Heart right ventricle (tissue), 16 donors: Measurements from ENCODE around the gene TMBIM6. TPM values are rescaled to one million over a fixed set of nuclear protein-coding genes. Genes with fewer than 3 reads are reported as not detected.
A peak's percentile ranks its signal among the peaks of the same experiment; 100 is the strongest.

Source experiments
- ATAC-seq, 8 donors: fragments of 200-7000 bp; cut with Tn5 transposase; one replicate each; pipeline ENCODE4 v1.9.1; 2020; ENCODE audit warnings: mild to moderate bottlenecking in 8 of 8, moderate library complexity in 8 of 8, moderate number of reproducible peaks in 1 of 8
- DNase-seq, 2 donors: peaks; one replicate each; pipeline ENCODE4 v3.0.0-alpha.2; 2020
- H3K27ac ChIP-seq, 10 donors: fragments of 200-600 bp; sonication (generic) in 2 of 10; one replicate each; pipeline versions ENCODE4 v1.5.0 to v1.8.0; 2020 to 2022; ENCODE audit warnings: mild to moderate bottlenecking in 3 of 10
- H3K27me3 ChIP-seq, 7 donors: fragments of 200-600 bp; one replicate each; pipeline ENCODE4 v1.8.0; 2021 to 2022; ENCODE audit warnings: mild to moderate bottlenecking in 2 of 7
- H3K36me3 ChIP-seq, 9 donors: fragments of 200-600 bp; sonication (generic) in 1 of 9; one replicate each; pipeline versions ENCODE4 v1.5.0 to v1.8.0; 2020 to 2022; ENCODE audit warnings: mild to moderate bottlenecking in 2 of 9
- H3K4me1 ChIP-seq, 9 donors: fragments of 200-600 bp; sonication (generic) in 1 of 9; one replicate each; pipeline versions ENCODE4 v1.5.0 to v1.8.0; 2020 to 2022; ENCODE audit warnings: mild to moderate bottlenecking in 4 of 9
- H3K4me3 ChIP-seq, 10 donors: fragments of 200-600 bp; sonication (generic) in 2 of 10; one replicate each; pipeline versions ENCODE4 v1.5.0 to v1.8.0; 2020 to 2022; ENCODE audit warnings: mild to moderate bottlenecking in 7 of 10, moderate library complexity in 2 of 10
- H3K9me3 ChIP-seq, 11 donors: fragments of 200-600 bp in 10 of 11; sonication (generic) in 2 of 11; one replicate each; pipeline versions ENCODE4 v1.5.0 to v1.8.0; 2013 to 2022; ENCODE audit warnings: mild to moderate bottlenecking in 2 of 11, control low read depth in 1 of 11, moderate library complexity in 1 of 11
- CTCF ChIP-seq, 9 donors: fragments of 200-600 bp; sonication (generic) in 2 of 9; IDR thresholded peaks; one replicate each; pipeline versions ENCODE4 v1.5.0 to v1.8.0; 2021 to 2022; ENCODE audit warnings: antibody characterized with exemption in 9 of 9, mild to moderate bottlenecking in 5 of 9, moderate library complexity in 1 of 9
- WGBS, 2 donors: extraction: QIAGEN DNeasy Blood & Tissue Kit; methylation state at CpG; one replicate each; pipeline ENCODE4 v1.1.7; 2013; ENCODE audit warnings: inconsistent platforms in 1 of 2; 5-methylcytosine and 5-hydroxymethylcytosine counted together
- intact Hi-C, 10 donors: fragments of 100-400 bp; cut with DNase I; formaldehyde crosslinking; loops; one replicate each; pipeline versions ENCODE4 v1.11.1 to v1.14.2; 2022
- polyA plus RNA-seq, 2 donors: library from polyadenylated mRNA; stranded (reverse); fragments of 200-250 nt; gene quantifications; one replicate each; pipeline ENCODE4 v1.2.3, GENCODE V29; 2013
- total RNA-seq, 10 donors: library from RNA; stranded (reverse); fragmentation: NEBNext Ultra II Directional in 3 of 10; extraction: Animal tissue kit (Norgen Biotek cat#: 25700) in 3 of 10; gene quantifications; one replicate each; pipeline versions ENCODE4 v1.2.1 to v1.2.4, GENCODE V29; 2021 to 2023
- donor health status: Arrhythmogenic right ventricular cardiomyopathy.
- donor health status: ischemic (EF 13 %, LVEDD 7.1; RV severe dilation, severe dysfunction).
- donor health status: healthy with polysubstance abuse.
- donor health status: DM: no; HTN: yes; CAD: no.
- donor health status: DM: no; HTN: no; CAD: no.
- donor health status: ischemic (EF 25% LVEDD 6.9; RV normal size, moderate dysfunction).
- donor health status: ischemic (EF 25% LVEDD 5.7; RV mildly dilated, moderate dysfunction).
- donor health status: healthy.
- donor health status: DM: yes; HTN: yes; CAD: no.
- donor health status: Ischemic cardiomyopathy.
- donor health status: ischemic (EF 35%, LVEDD 5.7; RV mildly dilated, moderate dysfunction).
- donor health status: nonischemic (EF 11% LVEDD 7.7; RV severe dilation, severe dysfunction).
- donor health status: DM: yes; HTN: yes; CAD: no.
- donor health status: PGD.
- donor health status: ischemic (EF 29% LVEDD 5.4; RV normal size, mild dysfunction).
- donor health status: nonischemic (EF 23%, LVEDD 6.1; RV moderate dilation, normal function).

Gene TMBIM6
- total and polyA plus RNA-seq, 12 donors = 110 to 322 (median 202) TPM

DNA sequence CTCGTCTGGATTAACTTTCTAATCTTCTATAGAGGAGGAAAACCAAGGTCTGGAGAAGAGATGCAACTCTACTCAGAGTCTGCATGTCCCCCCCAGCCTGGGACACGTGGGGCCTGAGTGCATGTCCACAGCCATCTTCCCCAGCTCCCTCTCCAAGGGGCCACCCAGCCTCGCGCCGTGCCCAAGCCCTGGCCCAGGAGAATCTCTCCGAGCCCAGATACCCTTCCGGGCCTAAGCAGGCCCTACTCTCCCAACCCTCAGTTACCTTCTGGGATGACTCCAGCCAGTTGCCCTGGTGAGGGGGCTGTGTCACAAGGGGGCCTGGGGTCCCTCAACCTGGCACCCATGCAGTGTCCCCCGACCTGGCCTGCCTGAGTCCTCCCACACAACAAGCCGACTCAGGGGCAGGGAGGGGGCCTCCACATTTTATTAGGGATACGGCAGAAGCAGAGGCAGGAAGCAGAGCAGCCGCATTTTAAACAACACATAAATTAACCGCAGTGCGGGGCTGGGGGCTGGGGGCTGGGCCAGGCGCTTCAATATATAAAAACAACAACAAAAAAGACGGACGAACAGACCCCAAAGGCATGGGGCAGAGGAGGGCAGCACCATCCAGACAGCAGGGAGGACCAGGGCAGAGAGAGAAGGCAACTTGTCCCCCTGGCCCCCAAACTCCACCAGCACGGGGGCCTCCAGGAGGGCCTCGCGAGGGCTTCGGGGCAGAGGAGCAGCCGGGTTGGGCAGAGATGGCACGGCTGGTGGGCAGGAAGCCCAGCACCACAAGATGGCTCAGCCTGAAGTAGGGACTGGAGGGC is 49.6 kb downstream of the TMBIM6 start:
- Histone ChIP-seq H3K27ac (peak overlapping the region in 1 of 10 donors; percentile 20), H3K27me3 (no peaks in the 10 kb centered on the region), H3K4me3 (no peak overlapping the region), H3K9me3 (peaks cover 0 to 8% (median 3%) of the 10 kb centered on the region in 11 donors), H3K4me1 (peaks cover 0 to 5% (median 0%) of the 10 kb centered on the region in 9 donors), H3K36me3 (peaks cover 0 to 72% (median 27%) of the 10 kb centered on the region in 9 donors)
- TF ChIP-seq CTCF (IDR thresholded peaks at IDR 0.05) = no peak
- ATAC-seq = no peak
- intact Hi-C loops = no loop called here
- DNase-seq = no peak
- 85 to 86% methylated on average over 22 of the region's 22 CpGs for WGBS, 2 donors

DNA sequence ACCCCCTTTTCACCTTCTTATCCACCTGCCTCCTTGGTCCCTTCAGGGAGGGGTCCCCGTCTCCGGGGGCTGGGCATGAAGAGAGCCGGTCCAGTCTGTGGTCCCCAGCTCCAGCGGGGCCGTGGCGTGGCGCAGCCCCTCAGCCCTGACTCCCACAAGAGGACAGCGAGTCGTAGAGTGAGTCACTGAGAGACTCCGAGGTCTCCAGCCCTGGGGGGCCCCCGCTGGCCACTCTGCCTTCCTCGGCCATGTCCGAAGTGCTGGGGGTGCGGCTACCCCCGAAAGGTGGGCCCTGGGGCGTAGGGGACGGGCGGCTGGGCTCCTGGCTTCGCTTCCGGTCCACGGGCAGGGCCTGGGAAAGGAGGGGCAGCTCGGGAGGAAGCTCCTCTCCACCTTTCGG is 50.3 kb downstream of the TMBIM6 start:
- Histone ChIP-seq H3K36me3 (peaks cover 0 to 79% (median 34%) of the 10 kb centered on the region in 9 donors), H3K9me3 (peaks cover 0 to 8% (median 3%) of the 10 kb centered on the region in 11 donors), H3K27me3 (no peaks in the 10 kb centered on the region), H3K4me3 (no peak overlapping the region), H3K4me1 (peaks cover 0 to 5% (median 0%) of the 10 kb centered on the region in 9 donors), H3K27ac (no peak overlapping the region)
- ATAC-seq (no peak), DNase-seq (no peak)
- no peak for TF ChIP-seq CTCF (IDR thresholded peaks at IDR 0.05)
- intact Hi-C loops = no loop called here
- WGBS, 2 donors = 86 to 91% methylated on average over 23 of the region's 23 CpGs

- no peak for DNase-seq
- no peak overlapping the region for H3K27ac ChIP-seq
- peaks cover 0 to 6% (median 0%) of the 10 kb centered on the region in 9 donors for H3K4me1 ChIP-seq
- no peak for TF ChIP-seq CTCF (IDR thresholded peaks at IDR 0.05)
- H3K27me3 ChIP-seq = no peaks in the 10 kb centered on the region
- WGBS, 2 donors = 95% methylated on average over 20 of the region's 20 CpGs
- peaks cover 0 to 86% (median 41%) of the 10 kb centered on the region in 9 donors for H3K36me3 ChIP-seq
- H3K4me3 ChIP-seq = no peak overlapping the region
- peak in 1 of 8 donors; percentile 4 for ATAC-seq
- H3K9me3 ChIP-seq = peaks cover 0 to 7% (median 3%) of the 10 kb centered on the region in 11 donors
- intact Hi-C loops = no loop called here
These were observed 51.0 kb downstream of the TMBIM6 start for GRCh38 chr12:49792181-49792970.

DNA sequence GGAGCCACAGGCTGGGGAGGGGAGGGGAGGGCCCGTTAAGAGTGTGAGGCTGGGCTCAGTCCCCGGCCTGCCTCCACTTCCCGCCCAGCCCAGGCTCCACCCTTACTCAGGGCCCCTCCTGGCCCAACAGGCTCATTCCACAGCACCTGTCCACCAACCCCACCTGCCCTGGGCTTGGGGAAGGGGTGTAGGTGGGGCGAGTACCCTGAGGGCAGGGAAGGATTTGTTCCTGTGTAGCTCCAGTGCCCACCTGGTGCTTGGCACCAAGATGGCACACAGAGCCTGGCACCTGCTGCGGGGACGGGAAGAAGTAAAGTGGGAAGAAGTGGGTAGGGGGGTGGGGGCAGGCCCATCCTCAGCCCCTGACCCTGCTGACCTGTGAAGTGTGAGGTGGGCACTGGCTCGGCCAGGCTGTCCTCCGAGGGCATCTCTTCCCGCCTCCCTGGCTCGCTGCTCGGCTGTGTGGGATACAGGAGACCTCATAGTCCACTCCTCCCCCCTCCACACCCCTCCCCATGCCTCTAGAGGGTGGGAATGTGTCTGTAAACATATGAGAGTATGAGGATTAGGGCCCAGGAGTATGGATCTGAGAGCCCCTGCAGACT is 51.7 kb downstream of the TMBIM6 start:
- peaks cover 0 to 93% (median 48%) of the 10 kb centered on the region in 9 donors for H3K36me3 ChIP-seq
- no peak overlapping the region for H3K27ac ChIP-seq
- TF ChIP-seq CTCF (IDR thresholded peaks at IDR 0.05) = no peak
- no peak for DNase-seq
- H3K9me3 ChIP-seq = peaks cover 0 to under 1% (median 0%) of the 10 kb centered on the region in 11 donors
- 86 to 87% methylated on average over 11 of the region's 11 CpGs for WGBS, 2 donors
- intact Hi-C loops = no loop called here
- no peaks in the 10 kb centered on the region for H3K27me3 ChIP-seq
- no peak overlapping the region for H3K4me3 ChIP-seq
- peaks cover 0 to 11% (median 0%) of the 10 kb centered on the region in 9 donors for H3K4me1 ChIP-seq
- no peak for ATAC-seq
